Keratinocyte (primary cell): ENCODE data around the gene SMIM33.

Experiments used
- CTCF ChIP-seq, 3 experiments: IDR thresholded peaks in 1 of 3; conservative IDR thresholded peaks in 1 of 3; optimal IDR thresholded peaks in 1 of 3; 2 replicates in 2 of 3; 3 replicates in 1 of 3; pipeline versions ENCODE3 to v1.5.1; 2011; ENCODE audit warnings: low read length in 3 of 3, mild to moderate bottlenecking in 3 of 3, moderate library complexity in 2 of 3, control low read depth in 1 of 3, inconsistent platforms in 1 of 3; ENCODE audit not compliant: insufficient read depth in 2 of 3; ENCODE audit errors: extremely low read depth in 1 of 3
- EZH2 ChIP-seq: IDR thresholded peaks from one replicate; pipeline ENCODE4 v1.6.1; 2012; ENCODE audit warnings: inconsistent platforms, mild to moderate bottlenecking, low read length, moderate library complexity

GRCh38 chr5:139456776-139457175 lies 14.0 kb upstream of the SMIM33 start:
- no peak for TF ChIP-seq CTCF (optimal IDR thresholded peaks at IDR 0.05 in 1 of 3, IDR thresholded peaks at IDR 0.05 in 1 of 3, conservative IDR thresholded peaks at IDR 0.05 in 1 of 3; ENCODE audit: extremely low read depth in 1 of 3, insufficient read depth in 2 of 3, low read length in 3 of 3)
- no peak for TF ChIP-seq EZH2
